ENCODE results near the gene EIF5. TPM values are rescaled to one million over a fixed set of nuclear protein-coding genes. Genes with fewer than 3 reads are reported as not detected.

EIF5 gene
- total and polyA plus RNA-seq, 2 experiments from 2014 or later = 194 to 634 TPM

DNA sequence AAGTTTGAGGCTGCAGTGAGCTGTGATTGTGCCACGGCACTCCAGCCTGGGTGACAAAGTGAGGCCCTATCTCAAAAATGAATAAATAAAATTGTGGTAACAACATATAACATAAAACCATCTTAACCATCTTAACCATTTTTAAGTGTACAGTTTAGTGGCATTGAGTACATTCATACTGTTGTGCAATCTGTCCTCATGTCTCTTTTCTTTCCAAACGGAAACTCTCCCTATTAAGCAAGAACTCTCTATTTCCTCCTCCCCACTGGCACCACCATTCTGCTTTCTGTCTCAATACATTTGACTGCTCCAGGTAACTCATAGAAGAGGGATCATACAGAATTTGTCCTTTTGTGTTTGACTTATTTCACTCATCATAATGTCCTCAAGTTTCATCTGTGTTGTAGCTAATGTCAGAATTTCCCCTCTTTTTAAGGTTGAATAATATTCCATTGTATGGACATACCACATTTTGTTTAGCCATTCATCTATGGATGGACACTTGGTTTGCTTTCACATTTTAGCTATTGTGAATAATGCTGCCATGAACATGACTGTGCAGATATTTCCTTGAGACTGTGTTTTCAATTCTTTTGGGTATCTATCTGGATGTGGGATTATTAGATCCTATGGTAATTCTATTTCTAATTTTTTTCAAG lies 46.8 kb downstream of the EIF5 start:
- H4K20me1 ChIP-seq (replicated peaks; ENCODE audit: insufficient read depth) = no peaks in the 10 kb centered on the region
- no peaks in the 10 kb centered on the region; the same call in 1 of the 2 replicates for H3K4me1 ChIP-seq (ENCODE audit: insufficient read depth)
- ATAC-seq (no peak), DNase-seq (ENCODE audit: low spot score) (no peak)
- H3K27ac Mint-ChIP-seq = no peak overlapping the region
- no peaks in the 10 kb centered on the region for H3K36me3 ChIP-seq (ENCODE audit: insufficient read depth)
- no peaks in the 10 kb centered on the region for H3K9me2 ChIP-seq (ENCODE audit: insufficient read depth)
- H3K27me3 Mint-ChIP-seq (ENCODE audit: insufficient read depth, low read depth, poor library complexity) = peaks cover 15% of the 10 kb centered on the region
- H3K4me2 ChIP-seq = no peak overlapping the region
- H3K36me3 Mint-ChIP-seq (ENCODE audit: low read depth) = no peaks in the 10 kb centered on the region
- no peak overlapping the region for H3K4me3 Mint-ChIP-seq
- no peak overlapping the region for H2AFZ ChIP-seq
- H3K4me1 Mint-ChIP-seq = peaks cover 13% of the 10 kb centered on the region
- H3K79me2 ChIP-seq (replicated peaks; ENCODE audit: insufficient read depth) = peaks cover 4% of the 10 kb centered on the region
- no peak overlapping the region for H3K27ac ChIP-seq (ENCODE audit: low read depth)
- TF ChIP-seq JUNB (IDR thresholded peaks at IDR 0.05; ENCODE audit: unreplicated experiment) (no peak), NANOG (IDR thresholded peaks at IDR 0.05; ENCODE audit: borderline replicate concordance) (no peak), POLR2AphosphoS5 (IDR thresholded peaks at IDR 0.05; ENCODE audit: low read depth) (no peak), STAT1 (IDR thresholded peaks at IDR 0.05; ENCODE audit: unreplicated experiment) (no peak), EZH2 (IDR thresholded peaks at IDR 0.05; ENCODE audit: low read depth, unreplicated experiment) (no peak), ZNF114 (CRISPR knock-in tag; IDR thresholded peaks at IDR 0.05) (no peak), CREB1 (CRISPR knock-in tag; IDR thresholded peaks at IDR 0.05; ENCODE audit: low read depth) (no peak)
- TF ChIP-seq, protein P1, sequence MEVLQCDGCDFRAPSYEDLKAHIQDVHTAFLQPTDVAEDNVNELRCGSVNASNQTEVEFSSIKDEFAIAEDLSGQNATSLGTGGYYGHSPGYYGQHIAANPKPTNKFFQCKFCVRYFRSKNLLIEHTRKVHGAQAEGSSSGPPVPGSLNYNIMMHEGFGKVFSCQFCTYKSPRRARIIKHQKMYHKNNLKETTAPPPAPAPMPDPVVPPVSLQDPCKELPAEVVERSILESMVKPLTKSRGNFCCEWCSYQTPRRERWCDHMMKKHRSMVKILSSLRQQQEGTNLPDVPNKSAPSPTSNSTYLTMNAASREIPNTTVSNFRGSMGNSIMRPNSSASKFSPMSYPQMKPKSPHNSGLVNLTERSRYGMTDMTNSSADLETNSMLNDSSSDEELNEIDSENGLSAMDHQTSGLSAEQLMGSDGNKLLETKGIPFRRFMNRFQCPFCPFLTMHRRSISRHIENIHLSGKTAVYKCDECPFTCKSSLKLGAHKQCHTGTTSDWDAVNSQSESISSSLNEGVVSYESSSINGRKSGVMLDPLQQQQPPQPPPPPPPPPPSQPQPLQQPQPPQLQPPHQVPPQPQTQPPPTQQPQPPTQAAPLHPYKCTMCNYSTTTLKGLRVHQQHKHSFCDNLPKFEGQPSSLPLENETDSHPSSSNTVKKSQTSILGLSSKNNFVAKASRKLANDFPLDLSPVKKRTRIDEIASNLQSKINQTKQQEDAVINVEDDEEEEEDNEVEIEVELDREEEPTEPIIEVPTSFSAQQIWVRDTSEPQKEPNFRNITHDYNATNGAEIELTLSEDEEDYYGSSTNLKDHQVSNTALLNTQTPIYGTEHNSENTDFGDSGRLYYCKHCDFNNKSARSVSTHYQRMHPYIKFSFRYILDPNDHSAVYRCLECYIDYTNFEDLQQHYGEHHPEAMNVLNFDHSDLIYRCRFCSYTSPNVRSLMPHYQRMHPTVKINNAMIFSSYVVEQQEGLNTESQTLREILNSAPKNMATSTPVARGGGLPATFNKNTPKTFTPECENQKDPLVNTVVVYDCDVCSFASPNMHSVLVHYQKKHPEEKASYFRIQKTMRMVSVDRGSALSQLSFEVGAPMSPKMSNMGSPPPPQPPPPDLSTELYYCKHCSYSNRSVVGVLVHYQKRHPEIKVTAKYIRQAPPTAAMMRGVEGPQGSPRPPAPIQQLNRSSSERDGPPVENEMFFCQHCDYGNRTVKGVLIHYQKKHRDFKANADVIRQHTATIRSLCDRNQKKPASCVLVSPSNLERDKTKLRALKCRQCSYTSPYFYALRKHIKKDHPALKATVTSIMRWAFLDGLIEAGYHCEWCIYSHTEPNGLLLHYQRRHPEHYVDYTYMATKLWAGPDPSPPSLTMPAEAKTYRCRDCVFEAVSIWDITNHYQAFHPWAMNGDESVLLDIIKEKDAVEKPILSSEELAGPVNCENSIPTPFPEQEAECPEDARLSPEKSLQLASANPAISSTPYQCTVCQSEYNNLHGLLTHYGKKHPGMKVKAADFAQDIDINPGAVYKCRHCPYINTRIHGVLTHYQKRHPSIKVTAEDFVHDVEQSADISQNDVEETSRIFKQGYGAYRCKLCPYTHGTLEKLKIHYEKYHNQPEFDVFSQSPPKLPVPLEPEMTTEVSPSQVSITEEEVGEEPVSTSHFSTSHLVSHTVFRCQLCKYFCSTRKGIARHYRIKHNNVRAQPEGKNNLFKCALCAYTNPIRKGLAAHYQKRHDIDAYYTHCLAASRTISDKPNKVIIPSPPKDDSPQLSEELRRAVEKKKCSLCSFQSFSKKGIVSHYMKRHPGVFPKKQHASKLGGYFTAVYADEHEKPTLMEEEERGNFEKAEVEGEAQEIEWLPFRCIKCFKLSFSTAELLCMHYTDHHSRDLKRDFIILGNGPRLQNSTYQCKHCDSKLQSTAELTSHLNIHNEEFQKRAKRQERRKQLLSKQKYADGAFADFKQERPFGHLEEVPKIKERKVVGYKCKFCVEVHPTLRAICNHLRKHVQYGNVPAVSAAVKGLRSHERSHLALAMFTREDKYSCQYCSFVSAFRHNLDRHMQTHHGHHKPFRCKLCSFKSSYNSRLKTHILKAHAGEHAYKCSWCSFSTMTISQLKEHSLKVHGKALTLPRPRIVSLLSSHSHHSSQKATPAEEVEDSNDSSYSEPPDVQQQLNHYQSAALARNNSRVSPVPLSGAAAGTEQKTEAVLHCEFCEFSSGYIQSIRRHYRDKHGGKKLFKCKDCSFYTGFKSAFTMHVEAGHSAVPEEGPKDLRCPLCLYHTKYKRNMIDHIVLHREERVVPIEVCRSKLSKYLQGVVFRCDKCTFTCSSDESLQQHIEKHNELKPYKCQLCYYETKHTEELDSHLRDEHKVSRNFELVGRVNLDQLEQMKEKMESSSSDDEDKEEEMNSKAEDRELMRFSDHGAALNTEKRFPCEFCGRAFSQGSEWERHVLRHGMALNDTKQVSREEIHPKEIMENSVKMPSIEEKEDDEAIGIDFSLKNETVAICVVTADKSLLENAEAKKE (CRISPR knock-in tag; IDR thresholded peaks at IDR 0.05) = no peak
- TF ChIP-seq, protein P2, sequence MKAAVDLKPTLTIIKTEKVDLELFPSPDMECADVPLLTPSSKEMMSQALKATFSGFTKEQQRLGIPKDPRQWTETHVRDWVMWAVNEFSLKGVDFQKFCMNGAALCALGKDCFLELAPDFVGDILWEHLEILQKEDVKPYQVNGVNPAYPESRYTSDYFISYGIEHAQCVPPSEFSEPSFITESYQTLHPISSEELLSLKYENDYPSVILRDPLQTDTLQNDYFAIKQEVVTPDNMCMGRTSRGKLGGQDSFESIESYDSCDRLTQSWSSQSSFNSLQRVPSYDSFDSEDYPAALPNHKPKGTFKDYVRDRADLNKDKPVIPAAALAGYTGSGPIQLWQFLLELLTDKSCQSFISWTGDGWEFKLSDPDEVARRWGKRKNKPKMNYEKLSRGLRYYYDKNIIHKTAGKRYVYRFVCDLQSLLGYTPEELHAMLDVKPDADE (IDR thresholded peaks at IDR 0.05) = no peak
- TF ChIP-seq, protein P3, sequence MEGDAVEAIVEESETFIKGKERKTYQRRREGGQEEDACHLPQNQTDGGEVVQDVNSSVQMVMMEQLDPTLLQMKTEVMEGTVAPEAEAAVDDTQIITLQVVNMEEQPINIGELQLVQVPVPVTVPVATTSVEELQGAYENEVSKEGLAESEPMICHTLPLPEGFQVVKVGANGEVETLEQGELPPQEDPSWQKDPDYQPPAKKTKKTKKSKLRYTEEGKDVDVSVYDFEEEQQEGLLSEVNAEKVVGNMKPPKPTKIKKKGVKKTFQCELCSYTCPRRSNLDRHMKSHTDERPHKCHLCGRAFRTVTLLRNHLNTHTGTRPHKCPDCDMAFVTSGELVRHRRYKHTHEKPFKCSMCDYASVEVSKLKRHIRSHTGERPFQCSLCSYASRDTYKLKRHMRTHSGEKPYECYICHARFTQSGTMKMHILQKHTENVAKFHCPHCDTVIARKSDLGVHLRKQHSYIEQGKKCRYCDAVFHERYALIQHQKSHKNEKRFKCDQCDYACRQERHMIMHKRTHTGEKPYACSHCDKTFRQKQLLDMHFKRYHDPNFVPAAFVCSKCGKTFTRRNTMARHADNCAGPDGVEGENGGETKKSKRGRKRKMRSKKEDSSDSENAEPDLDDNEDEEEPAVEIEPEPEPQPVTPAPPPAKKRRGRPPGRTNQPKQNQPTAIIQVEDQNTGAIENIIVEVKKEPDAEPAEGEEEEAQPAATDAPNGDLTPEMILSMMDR (conservative IDR thresholded peaks at IDR 0.05; ENCODE audit: low read depth in 2 of 2) = no peak
- TF ChIP-seq, protein P4, sequence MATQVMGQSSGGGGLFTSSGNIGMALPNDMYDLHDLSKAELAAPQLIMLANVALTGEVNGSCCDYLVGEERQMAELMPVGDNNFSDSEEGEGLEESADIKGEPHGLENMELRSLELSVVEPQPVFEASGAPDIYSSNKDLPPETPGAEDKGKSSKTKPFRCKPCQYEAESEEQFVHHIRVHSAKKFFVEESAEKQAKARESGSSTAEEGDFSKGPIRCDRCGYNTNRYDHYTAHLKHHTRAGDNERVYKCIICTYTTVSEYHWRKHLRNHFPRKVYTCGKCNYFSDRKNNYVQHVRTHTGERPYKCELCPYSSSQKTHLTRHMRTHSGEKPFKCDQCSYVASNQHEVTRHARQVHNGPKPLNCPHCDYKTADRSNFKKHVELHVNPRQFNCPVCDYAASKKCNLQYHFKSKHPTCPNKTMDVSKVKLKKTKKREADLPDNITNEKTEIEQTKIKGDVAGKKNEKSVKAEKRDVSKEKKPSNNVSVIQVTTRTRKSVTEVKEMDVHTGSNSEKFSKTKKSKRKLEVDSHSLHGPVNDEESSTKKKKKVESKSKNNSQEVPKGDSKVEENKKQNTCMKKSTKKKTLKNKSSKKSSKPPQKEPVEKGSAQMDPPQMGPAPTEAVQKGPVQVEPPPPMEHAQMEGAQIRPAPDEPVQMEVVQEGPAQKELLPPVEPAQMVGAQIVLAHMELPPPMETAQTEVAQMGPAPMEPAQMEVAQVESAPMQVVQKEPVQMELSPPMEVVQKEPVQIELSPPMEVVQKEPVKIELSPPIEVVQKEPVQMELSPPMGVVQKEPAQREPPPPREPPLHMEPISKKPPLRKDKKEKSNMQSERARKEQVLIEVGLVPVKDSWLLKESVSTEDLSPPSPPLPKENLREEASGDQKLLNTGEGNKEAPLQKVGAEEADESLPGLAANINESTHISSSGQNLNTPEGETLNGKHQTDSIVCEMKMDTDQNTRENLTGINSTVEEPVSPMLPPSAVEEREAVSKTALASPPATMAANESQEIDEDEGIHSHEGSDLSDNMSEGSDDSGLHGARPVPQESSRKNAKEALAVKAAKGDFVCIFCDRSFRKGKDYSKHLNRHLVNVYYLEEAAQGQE (IDR thresholded peaks at IDR 0.05; ENCODE audit: unreplicated experiment) = no peak
- H3F3A ChIP-seq (replicated peaks; ENCODE audit: low read depth) = peaks cover 9% of the 10 kb centered on the region; the same call in 1 of the 2 replicates
- no peak overlapping the region for H3K4me3 ChIP-seq
- no peaks in the 10 kb centered on the region for H3K9me3 Mint-ChIP-seq
- peaks cover 13% of the 10 kb centered on the region for H3K27me3 ChIP-seq (ENCODE audit: insufficient read depth)
